ENCODE measurements around the gene RNF149. TPM values are rescaled to one million over a fixed set of nuclear protein-coding genes. Genes with fewer than 3 reads are reported as not detected.
"Not testable (repeated sequence)": the region's sequence is repeated elsewhere in the genome, so short reads cannot be mapped to it uniquely, and the experiment has no call there.

The RNF149 gene
- total RNA-seq, 1 donor from 2014 or later = 45.0 TPM

GRCh38 chr2:101241158-101241557 lies 67.3 kb downstream of the RNF149 start:
- no peak overlapping the region for H3K4me3 ChIP-seq (ENCODE audit: low read depth, low read length)
- DNase-seq (ENCODE audit: low read depth) = no peak
- TF ChIP-seq, protein P1, sequence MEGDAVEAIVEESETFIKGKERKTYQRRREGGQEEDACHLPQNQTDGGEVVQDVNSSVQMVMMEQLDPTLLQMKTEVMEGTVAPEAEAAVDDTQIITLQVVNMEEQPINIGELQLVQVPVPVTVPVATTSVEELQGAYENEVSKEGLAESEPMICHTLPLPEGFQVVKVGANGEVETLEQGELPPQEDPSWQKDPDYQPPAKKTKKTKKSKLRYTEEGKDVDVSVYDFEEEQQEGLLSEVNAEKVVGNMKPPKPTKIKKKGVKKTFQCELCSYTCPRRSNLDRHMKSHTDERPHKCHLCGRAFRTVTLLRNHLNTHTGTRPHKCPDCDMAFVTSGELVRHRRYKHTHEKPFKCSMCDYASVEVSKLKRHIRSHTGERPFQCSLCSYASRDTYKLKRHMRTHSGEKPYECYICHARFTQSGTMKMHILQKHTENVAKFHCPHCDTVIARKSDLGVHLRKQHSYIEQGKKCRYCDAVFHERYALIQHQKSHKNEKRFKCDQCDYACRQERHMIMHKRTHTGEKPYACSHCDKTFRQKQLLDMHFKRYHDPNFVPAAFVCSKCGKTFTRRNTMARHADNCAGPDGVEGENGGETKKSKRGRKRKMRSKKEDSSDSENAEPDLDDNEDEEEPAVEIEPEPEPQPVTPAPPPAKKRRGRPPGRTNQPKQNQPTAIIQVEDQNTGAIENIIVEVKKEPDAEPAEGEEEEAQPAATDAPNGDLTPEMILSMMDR (conservative IDR thresholded peaks at IDR 0.05; ENCODE audit: low read depth, low read length) = no peak

- not testable (repeated sequence) for H3K4me3 ChIP-seq (ENCODE audit: low read depth, low read length); DNase-seq (ENCODE audit: low read depth)
- TF ChIP-seq, protein P1 (conservative IDR thresholded peaks at IDR 0.05; ENCODE audit: low read depth, low read length) = peak; percentile 62
Observed at GRCh38 chr2:101240694-101241093, 67.8 kb downstream of the RNF149 start.

DNA sequence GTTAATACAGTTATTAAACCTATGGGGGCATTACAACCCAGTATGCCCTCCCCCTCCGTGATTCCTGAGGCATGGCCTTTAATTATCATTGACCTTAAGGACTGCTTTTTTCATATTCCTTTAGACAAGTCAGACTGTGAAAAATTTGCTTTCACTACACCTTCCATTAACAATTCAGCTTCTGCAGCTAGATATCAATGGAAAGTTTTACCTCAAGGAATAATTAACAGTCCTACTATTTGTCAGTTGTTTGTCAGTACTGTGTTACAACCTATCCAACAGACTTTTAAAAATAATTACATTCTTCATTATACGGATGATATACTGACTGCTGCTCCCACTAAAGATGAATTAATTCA lies 68.8 kb downstream of the RNF149 start:
- H3K4me3 ChIP-seq (ENCODE audit: low read depth, low read length) = peak overlapping the region; percentile 33
- not testable (repeated sequence) for DNase-seq (ENCODE audit: low read depth)

DNA sequence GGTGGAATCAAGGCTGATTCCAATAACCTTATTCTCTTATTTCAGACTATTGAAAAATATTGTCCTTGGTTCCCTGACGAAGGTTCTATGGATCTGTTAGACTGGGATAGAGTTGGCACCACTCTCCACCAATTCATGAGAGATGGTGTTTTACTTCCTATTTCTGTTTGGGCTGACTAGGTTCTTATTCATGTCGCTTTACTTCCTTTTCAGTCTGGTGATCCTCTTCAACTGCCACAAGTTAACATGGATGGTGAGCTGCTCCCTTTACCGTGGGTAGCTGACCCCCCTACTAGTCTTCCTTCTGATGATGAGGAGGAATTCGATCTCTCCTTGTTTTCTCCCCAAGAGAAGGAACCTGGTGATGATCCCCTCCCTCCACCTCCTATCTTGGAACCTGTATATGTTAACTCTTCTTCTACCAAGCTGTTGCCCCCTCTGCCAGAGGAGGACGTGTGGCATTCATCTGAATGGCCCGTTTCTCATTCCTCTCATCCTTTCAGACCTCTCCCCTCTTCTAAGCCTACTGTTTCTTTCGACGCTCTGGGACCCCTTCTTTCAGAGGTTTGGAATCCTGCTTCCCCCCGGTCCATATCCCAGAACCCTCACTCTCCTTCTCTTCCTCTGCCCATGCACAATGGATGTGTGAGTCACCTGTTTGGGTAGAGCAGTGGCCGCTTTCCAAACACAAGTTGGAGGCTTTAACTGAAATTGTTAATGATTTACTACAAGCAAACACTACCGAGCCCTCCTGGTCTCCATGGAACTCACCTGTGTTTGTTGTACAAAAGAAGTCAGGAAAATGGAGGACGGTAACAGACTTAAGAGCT lies 69.4 kb downstream of the RNF149 start:
- TF ChIP-seq, protein P1 (conservative IDR thresholded peaks at IDR 0.05; ENCODE audit: low read depth, low read length) = no peak
- H3K4me3 ChIP-seq (ENCODE audit: low read depth, low read length) = peak overlapping the region; percentile 33
- DNase-seq (ENCODE audit: low read depth) = peak; percentile 81

GRCh38 chr2:101237944-101238343 lies 70.6 kb downstream of the RNF149 start:
- not testable (repeated sequence) for DNase-seq (ENCODE audit: low read depth); H3K4me3 ChIP-seq (ENCODE audit: low read depth, low read length)

DNA sequence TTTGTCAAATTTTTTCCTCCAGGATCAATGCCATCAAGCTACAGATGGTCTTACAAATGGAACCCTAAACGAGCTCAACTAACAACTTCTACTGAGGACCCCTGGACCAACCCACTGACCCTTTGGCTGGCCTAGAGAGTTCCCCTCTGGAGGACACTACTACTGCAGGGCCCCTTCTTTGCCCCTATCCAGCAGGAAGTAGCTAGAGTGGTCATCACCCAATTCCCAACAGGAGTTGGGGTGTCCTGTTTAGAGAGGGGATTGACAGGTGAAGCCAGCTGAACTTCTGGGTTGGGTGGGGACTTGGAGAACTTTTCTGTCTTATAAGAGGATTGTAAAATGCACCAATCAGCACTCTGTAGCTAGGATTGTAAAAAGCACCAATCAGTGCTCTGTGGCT lies 72.5 kb downstream of the RNF149 start:
- not testable (repeated sequence) for H3K4me3 ChIP-seq (ENCODE audit: low read depth, low read length); DNase-seq (ENCODE audit: low read depth)

GRCh38 chr2:101234169-101234938 lies 74.1 kb downstream of the RNF149 start:
- H3K4me3 ChIP-seq (ENCODE audit: low read depth, low read length) = no peak overlapping the region
- TF ChIP-seq, protein P1 (conservative IDR thresholded peaks at IDR 0.05; ENCODE audit: low read depth, low read length) = no peak
- no peak for DNase-seq (ENCODE audit: low read depth)

- DNase-seq (ENCODE audit: low read depth) = no peak
- TF ChIP-seq, protein P1 (conservative IDR thresholded peaks at IDR 0.05; ENCODE audit: low read depth, low read length) = no peak
- no peak overlapping the region for H3K4me3 ChIP-seq (ENCODE audit: low read depth, low read length)
Observed at GRCh38 chr2:101232770-101233169, 75.7 kb downstream of the RNF149 start.

All from epithelial cell of proximal tubule (primary cell).